GM18505 (cell line): ENCODE results near the gene TTLL13.

Experiments used
- ATAC-seq: cut with Tn5 transposase; IDR thresholded peaks from one replicate; pipeline ENCODE4 v1.9.1; 2021; ENCODE audit not compliant: unreplicated experiment
- POLR2A ChIP-seq: IDR thresholded peaks from 4 replicates; pipeline ENCODE4 v1.6.1; 2011; ENCODE audit warnings: borderline replicate concordance; ENCODE audit not compliant: insufficient read depth, insufficient read length; ENCODE audit errors: extremely low read depth

TTLL13 gene, protein sequence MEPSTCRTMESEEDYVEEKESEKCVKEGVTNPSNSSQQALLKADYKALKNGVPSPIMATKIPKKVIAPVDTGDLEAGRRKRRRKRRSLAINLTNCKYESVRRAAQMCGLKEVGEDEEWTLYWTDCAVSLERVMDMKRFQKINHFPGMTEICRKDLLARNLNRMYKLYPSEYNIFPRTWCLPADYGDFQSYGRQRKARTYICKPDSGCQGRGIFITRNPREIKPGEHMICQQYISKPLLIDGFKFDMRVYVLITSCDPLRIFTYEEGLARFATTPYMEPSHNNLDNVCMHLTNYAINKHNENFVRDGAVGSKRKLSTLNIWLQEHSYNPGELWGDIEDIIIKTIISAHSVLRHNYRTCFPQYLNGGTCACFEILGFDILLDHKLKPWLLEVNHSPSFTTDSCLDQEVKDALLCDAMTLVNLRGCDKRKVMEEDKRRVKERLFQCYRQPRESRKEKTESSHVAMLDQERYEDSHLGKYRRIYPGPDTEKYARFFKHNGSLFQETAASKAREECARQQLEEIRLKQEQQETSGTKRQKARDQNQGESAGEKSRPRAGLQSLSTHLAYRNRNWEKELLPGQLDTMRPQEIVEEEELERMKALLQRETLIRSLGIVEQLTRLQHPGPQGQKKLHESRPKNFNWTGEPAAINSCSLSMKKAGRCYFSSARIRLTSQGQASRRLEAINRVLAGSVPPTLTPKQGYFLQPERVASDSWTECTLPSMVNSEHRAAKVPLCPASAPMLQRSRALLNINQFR

DNA sequence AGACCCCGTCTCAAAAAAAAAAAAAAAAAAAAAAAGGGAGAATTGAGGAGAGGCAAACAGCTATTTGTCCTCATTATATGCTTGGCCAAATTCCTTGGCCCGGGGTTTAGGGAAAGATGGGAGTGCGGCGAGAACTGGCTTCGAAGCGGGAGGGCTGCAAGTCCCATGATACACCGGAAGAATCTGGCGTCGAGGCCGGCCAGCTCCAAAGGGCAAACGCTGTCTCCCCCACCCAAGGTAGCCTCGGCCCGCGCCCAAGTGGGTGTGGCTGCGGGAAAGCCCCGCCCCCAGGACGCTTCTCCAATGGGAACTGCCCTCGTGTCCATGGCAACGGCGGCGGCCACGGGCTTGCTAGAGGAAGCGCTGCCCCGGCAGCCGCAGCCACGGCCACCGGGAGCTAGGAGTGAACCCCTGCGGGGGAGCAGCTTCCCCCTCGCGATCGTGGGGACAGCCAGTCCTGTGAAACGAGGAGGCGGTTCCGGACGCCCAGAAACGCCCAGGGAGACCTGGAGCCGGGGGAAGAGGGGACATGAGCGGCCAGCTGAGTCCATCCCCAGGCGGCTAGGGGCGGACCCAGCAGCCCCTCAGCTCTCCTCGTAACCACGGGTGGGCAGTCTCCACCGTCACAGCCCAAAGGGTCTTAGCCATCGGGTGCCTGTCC, at the start of gene TTLL13:
Gene TTLL13 (plus strand): TSS at position 354 of the 661 bp plus-strand sequence. CDS start 1,075 bp downstream, outside the sequence.
- TF ChIP-seq POLR2A, result no peak
- peak; percentile 62 for ATAC-seq

DNA sequence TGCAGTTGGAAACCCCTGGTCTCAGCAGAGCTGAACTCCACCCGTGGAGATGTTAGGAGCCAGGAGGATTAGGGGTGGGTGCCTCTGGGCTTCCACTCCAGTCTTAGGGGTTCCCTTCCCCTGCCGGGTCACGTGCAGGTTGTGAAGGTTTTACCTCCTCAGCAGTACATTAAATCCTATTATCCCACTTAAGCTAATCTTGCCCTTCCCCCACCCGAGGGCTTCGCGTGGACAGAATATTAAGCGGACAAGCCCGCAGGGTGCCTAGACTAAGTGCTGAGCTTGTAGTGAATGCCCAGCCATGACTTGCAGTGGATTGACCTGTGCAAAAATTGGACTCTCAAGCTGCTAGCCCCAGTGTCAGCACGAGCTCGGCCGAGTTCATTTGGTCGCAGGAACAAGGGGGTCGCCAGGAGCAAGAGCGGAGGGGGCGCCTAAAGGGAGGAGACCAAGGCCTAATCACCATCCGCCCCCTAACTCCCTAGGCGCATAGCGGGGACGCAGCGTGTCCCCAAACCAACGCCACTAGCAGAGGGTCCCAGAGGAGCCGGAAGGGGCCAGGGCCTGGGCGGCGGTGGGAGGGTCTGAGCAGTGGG, 48.7 kb upstream of the TTLL13 start:
- ATAC-seq, result no peak
- TF ChIP-seq POLR2A, result no peak

DNA sequence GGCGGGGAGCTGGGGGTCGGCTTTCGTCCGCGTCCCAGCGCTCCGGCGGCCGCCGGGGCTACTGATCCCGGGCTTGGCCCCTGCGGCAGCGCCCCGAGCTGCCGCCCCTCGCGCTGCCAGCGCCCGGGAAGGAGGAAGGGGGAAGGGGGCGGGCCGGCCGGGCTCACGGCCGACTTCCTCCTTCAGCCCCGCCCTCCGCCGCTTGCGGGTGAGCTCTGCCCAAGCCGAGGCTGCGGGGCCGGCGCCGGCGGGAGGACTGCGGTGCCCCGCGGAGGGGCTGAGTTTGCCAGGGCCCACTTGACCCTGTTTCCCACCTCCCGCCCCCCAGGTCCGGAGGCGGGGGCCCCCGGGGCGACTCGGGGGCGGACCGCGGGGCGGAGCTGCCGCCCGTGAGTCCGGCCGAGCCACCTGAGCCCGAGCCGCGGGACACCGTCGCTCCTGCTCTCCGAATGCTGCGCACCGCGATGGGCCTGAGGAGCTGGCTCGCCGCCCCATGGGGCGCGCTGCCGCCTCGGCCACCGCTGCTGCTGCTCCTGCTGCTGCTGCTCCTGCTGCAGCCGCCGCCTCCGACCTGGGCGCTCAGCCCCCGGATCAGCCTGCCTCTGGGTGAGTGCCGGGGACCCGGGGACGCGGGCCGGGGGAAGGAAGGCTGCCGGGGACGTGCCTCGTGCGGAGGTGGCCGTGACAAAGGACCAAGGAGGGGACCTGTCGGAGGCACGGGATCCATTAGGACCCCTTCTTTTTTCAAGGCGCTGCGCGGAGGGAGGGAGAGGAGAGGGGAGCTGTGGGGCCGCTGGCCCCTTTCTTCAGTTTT, 48.0 kb upstream of the TTLL13 start, which contains the start of gene SEMA4B:
Gene SEMA4B (plus strand): TSS at position 201 of the 814 bp plus-strand sequence. CDS start 249 bp downstream, at position 450.
- peak; percentile 79 for TF ChIP-seq POLR2A
- peak; percentile 85 for ATAC-seq

DNA sequence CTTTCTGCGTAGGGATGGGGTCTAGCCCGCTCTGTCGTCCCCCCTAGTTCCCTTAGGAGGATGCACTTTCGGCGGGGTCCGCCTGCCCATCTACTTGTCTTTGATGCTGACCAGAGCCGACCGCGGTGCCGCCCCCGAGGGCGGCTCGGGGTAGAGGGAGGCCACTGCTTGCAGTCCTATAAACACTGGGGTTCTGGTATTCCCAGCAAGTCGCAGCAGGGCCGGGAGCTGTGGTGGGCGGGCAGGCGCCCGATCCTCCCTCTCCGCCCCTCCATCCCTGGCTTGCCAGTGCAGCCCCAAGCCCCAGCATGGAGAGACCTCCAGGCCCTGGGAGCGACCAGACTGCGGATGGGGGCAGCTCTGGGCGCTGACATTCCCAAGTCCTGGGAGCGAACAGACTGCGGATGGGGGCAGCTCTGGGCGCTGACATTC, 47.4 kb upstream of the TTLL13 start:
- TF ChIP-seq POLR2A, result no peak
- ATAC-seq, result no peak

DNA sequence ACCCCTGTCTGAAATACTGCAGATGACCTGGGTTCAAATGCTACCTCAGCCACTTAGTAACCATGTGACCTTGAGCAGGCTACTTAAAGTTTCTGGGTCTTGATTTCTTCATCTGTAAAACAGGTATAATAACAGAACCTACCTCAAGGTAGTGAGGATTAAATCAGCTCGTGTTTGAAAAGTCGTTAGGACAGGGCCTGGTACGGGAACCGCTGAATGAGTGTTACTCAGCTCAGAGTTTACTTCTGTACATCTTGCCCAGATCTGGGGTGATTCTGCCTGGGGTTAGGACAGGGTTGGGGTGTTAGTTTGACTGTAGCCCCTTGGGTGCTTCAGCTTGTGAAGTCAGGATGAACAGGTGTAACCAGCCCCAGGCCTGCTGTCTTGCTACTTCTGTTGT, 46.4 kb upstream of the TTLL13 start:
- ATAC-seq, result no peak
- TF ChIP-seq POLR2A, result no peak

DNA sequence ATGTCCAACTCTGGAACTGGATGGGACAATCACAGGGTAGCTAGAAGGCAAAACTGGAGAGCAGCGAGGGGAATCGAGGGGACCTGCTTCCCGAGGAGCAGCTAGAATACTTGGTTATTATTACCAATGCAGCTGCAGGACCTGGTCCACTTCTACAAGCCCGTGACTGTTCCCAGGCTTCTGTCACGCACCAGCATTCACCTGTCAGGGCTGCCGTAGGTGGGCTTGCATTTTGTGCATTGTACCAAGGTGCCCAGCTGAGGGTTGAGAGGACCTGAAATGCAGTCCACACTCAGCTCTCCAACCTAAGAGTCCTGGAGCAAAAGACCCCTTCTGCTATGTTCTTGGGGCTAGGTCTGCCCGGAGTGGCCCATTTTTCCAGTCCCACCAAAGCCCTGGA, 45.9 kb upstream of the TTLL13 start:
- no peak for ATAC-seq
- no peak for TF ChIP-seq POLR2A

DNA sequence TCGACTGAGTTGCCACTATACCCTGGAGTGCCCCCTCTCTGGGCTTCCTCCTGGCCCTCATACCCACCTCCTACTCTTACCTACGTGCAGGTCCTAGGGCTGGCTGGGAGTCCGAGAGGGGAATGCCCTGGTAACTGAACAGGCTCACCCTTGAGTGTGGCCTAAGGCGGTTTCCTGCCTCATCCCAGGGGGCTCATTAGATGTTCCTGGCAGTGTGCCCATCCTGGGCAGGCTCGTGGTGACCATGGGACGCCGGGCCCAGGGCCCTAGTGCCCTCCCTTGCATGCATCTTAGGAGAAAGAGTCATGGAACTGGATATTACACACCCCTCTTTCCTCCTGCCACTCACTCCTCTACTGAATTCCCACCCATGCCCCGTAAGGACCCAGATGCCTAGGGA, 45.4 kb upstream of the TTLL13 start:
- TF ChIP-seq POLR2A, result no peak
- ATAC-seq, result no peak

DNA sequence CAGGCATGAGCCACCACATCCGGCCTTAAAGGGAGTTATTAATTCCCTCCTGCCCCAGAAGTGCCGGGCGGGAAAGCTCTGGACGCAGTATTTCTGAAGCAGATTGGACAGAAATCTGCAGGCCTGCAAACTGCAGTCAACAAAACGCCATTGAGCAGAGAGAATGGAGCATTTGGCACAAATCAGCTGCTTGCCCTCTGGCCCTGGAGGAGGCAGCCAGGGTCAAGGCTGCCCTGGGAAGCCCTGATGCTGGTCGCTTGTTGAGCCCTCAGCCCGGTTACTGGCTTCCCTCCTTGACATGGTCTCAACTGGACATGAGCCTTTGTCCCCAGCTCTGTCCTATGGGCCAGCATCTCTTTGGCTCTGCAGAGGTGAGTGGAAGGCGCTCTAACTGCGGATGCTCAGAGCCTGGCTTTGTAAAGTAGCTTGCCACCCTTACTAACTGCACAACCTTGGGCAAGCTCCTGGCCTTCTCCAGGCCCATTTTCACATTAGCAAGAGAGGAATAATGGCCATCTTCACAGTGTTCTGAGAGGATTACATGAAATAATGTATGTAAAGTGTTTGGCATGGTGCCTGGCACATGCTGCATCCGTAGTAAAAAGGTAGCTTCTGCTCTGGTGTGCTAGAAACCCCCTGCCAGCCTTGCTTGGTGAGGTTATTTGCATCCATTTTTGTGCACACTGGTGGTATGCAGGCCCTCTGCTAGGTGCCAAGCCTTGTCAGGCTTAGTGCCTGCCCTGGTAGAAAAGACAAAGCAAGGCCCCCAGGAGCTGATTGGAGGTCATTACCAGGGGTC, 44.1 kb upstream of the TTLL13 start:
- TF ChIP-seq POLR2A, result no peak
- no peak for ATAC-seq

DNA sequence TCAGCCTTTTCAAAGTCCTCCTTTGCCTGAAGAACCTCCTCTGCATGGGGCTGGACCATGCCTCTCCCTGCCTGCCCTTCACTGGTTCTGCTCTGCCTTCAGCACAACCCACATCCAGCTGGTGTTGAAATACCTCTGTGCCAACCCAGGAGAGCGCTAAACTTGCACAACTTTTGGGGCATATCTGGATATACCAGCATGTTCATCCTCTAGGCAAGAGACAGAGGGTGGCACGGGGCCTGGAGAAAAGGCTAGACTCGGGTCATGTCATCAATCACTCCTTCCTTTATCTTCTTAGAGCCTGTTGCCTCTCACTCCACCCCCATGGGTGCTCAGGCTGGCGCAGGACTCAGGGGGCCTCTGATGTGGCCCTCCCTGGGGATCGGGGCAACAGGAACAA, 43.5 kb upstream of the TTLL13 start:
- ATAC-seq, result no peak
- TF ChIP-seq POLR2A, result no peak

DNA sequence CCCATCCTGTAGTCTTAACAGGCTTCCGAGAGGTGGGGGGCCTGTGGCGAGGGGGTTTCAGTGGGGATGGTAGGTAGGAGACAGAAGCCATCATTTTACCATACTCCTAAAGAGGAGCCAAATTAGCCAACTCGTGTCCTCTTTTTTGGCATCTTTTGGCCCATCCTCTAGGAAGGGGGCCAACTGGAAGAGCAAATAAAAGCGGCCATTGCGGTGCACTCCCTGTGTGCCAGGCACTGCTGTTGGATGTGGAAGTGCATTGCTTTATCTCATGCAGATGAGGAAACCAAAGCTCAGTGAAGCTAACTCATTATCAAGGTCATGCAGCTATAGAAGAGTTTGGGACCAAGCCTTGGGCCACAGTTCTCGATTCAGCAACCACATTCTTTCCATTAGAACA, 42.1 kb upstream of the TTLL13 start:
- no peak for ATAC-seq
- TF ChIP-seq POLR2A, result no peak

DNA sequence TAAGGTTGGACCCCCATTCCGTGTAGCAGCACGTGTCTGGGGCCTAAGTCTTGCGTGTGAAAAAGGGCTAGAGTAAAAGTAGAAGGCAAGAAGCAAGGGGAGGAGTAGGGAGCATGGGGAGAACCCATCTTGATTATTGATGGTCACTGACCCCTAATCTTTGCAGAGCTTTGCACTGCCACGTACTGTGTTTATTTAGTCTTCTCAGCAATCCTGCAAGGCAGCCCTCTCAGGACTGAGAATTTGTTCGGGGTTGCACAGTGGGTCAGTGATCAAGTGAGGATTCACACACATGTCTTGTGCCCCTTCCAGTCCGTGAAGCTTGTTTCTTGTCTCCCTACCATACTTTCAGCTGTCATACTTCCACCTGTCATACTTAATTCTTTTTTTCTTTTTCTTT, 41.0 kb upstream of the TTLL13 start:
- ATAC-seq, result no peak
- no peak for TF ChIP-seq POLR2A

DNA sequence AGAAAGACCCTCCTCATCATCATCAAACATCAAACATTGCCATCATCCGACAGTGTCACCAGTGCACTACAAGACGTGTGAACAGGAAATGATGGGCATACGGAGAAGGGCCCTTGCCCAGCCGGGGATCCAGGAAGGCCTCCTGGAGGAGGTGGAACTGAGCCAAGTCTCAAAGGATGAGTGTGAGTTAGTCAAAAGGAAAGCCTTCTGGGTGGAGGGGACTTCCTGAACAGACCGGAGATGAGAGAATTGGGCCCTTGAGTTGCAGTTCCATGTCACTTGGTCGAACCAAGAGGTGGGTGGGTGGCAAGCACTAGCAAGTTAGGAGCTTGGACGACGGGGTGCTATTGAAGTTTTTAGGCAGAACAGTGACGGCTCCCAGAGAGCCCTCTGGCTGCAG, 39.8 kb upstream of the TTLL13 start:
- no peak for ATAC-seq
- no peak for TF ChIP-seq POLR2A
